CD8-positive, alpha-beta memory T cell (primary cell): ENCODE results near the gene KIAA0040. TPM values are rescaled to one million over a fixed set of nuclear protein-coding genes. Genes with fewer than 3 reads are reported as not detected.

ENCODE experiments used
- CTCF ChIA-PET: fragments of 350-600 bp; sonication (Branson Sonifier 250); formaldehyde crosslinking; loops from one replicate; lab custom pipeline; 2021; ENCODE audit warnings: antibody characterized with exemption; lab: Charles Lee
- POLR2A ChIA-PET: fragments of 350-600 bp; sonication (Branson Sonifier 250); formaldehyde crosslinking; loops from one replicate; lab custom pipeline; 2021; ENCODE audit warnings: antibody characterized with exemption; lab: Charles Lee
- DNase-seq, 5 donors: peaks; one replicate each; pipeline versions ENCODE4 v3.0.0 to v3.0.0-alpha.2; 2020 to 2022; ENCODE audit warnings: mixed read lengths in 1 of 5
- H3K27ac ChIP-seq: one replicate; pipeline ENCODE4 v1.7.0; 2013; ENCODE audit warnings: low read depth, mild to moderate bottlenecking, low read length, moderate library complexity
- H3K27me3 ChIP-seq: 2 replicates; pipeline ENCODE4 v1.7.0; 2013; ENCODE audit warnings: low read length, mild to moderate bottlenecking; ENCODE audit not compliant: insufficient read depth, poor library complexity, severe bottlenecking
- H3K36me3 ChIP-seq: 2 replicates; pipeline ENCODE4 v1.7.0; 2013; ENCODE audit warnings: mild to moderate bottlenecking, low read length, moderate library complexity; ENCODE audit not compliant: insufficient read depth
- H3K4me1 ChIP-seq: 2 replicates; pipeline ENCODE4 v1.7.0; 2013; ENCODE audit warnings: mild to moderate bottlenecking, low read length, moderate library complexity; ENCODE audit not compliant: insufficient read depth
- H3K4me3 ChIP-seq: 2 replicates; pipeline ENCODE4 v1.7.0; 2013; ENCODE audit warnings: mild to moderate bottlenecking, low read length
- H3K9me3 ChIP-seq: 2 replicates; pipeline ENCODE4 v1.7.0; 2013; ENCODE audit warnings: mild to moderate bottlenecking, low read length
- H3K27ac Mint-ChIP-seq, 8 donors: one replicate each; pipeline ENCODE4 v1.8.0; 2020 to 2021; ENCODE audit warnings: mixed read lengths in 8 of 8, mild to moderate bottlenecking in 6 of 8, inconsistent platforms in 3 of 8, moderate library complexity in 3 of 8
- H3K27me3 Mint-ChIP-seq, 2 donors: one replicate each; pipeline ENCODE4 v1.8.0; 2020 to 2021; ENCODE audit warnings: mixed read lengths in 2 of 2, mild to moderate bottlenecking in 1 of 2, moderate library complexity in 1 of 2
- H3K36me3 Mint-ChIP-seq, 3 donors: one replicate each; pipeline ENCODE4 v1.8.0; 2020 to 2021; ENCODE audit warnings: mixed read lengths in 3 of 3, inconsistent platforms in 1 of 3, mild to moderate bottlenecking in 1 of 3
- H3K4me1 Mint-ChIP-seq, 3 donors: one replicate each; pipeline ENCODE4 v1.8.0; 2020 to 2021; ENCODE audit warnings: mixed read lengths in 3 of 3, inconsistent platforms in 1 of 3, mild to moderate bottlenecking in 1 of 3
- H3K4me3 Mint-ChIP-seq, 7 donors: one replicate each; pipeline ENCODE4 v1.8.0; 2020 to 2021; ENCODE audit warnings: mixed read lengths in 7 of 7, mild to moderate bottlenecking in 6 of 7, moderate library complexity in 4 of 7, inconsistent platforms in 2 of 7
- H3K9me3 Mint-ChIP-seq, 5 donors: one replicate each; pipeline ENCODE4 v1.8.0; 2020 to 2022; ENCODE audit warnings: mixed read lengths in 5 of 5, mild to moderate bottlenecking in 3 of 5, moderate library complexity in 2 of 5, inconsistent platforms in 1 of 5
- polyA plus RNA-seq: library from polyadenylated mRNA; unstranded; fragments of 300-500 nt; fragmentation: Illumina TruSeq; gene quantifications from one replicate; pipeline ENCODE4 v1.2.3, GENCODE V29; 2021
- total RNA-seq, 2 experiments: library from RNA; stranded (reverse); gene quantifications; one replicate each; pipeline ENCODE4 v1.2.3, GENCODE V29; 2021

The KIAA0040 gene
- total and polyA plus RNA-seq, 3 experiments from 2014 or later: 30.4 to 39.3 (median 31.8) TPM

- no peak overlapping the region for H3K4me3 ChIP-seq
- Mint-ChIP-seq H3K9me3 (no peaks in the 10 kb centered on the region), H3K4me1 (peaks cover 2 to 9% (median 6%) of the 10 kb centered on the region in 3 donors), H3K4me3 (no peak overlapping the region), H3K36me3 (no peaks in the 10 kb centered on the region), H3K27me3 (peaks cover 30 to 32% of the 10 kb centered on the region in 2 donors), H3K27ac (no peak overlapping the region)
- POLR2A ChIA-PET: no interaction called here
- CTCF ChIA-PET: interaction anchor here (0.7 to 6.1 kb wide), 18 partner anchors 9 to 196 kb away, joined by 3 to 60 read pairs (median 4); no protein-coding TSS in a partner anchor
- H3K27me3 ChIP-seq: peaks cover 2% of the 10 kb centered on the region
- no peak overlapping the region for H3K27ac ChIP-seq
- no peaks in the 10 kb centered on the region for H3K9me3 ChIP-seq
- H3K36me3 ChIP-seq: no peaks in the 10 kb centered on the region
- no peaks in the 10 kb centered on the region for H3K4me1 ChIP-seq
- peak; percentile 31 to 73 (median 52) for DNase-seq
Observed at GRCh38 chr1:175146529-175147213, 45.9 kb downstream of the KIAA0040 start.

GRCh38 chr1:175145899-175146528 is 46.6 kb downstream of the KIAA0040 start:
- Mint-ChIP-seq H3K4me3 (peak overlapping the region in 1 of 7 donors; percentile 29), H3K36me3 (no peaks in the 10 kb centered on the region), H3K27me3 (peaks cover 24 to 26% of the 10 kb centered on the region in 2 donors), H3K9me3 (no peaks in the 10 kb centered on the region), H3K4me1 (peaks cover 2 to 9% (median 6%) of the 10 kb centered on the region in 3 donors), H3K27ac (no peak overlapping the region)
- DNase-seq: no peak
- Histone ChIP-seq H3K9me3 (no peaks in the 10 kb centered on the region), H3K27me3 (no peaks in the 10 kb centered on the region), H3K36me3 (no peaks in the 10 kb centered on the region), H3K4me3 (no peak overlapping the region), H3K4me1 (no peaks in the 10 kb centered on the region), H3K27ac (no peak overlapping the region)
- ChIA-PET CTCF (interaction anchor here (0.7 to 6.1 kb wide), 16 partner anchors 10 to 197 kb away, joined by 3 to 60 read pairs (median 4); no protein-coding TSS in a partner anchor), POLR2A (no interaction called here)

- no peak overlapping the region for H3K27ac ChIP-seq
- peaks cover 30 to 36% of the 10 kb centered on the region in 2 donors for H3K27me3 Mint-ChIP-seq
- H3K4me3 ChIP-seq: no peak overlapping the region
- no peak for DNase-seq
- H3K4me1 ChIP-seq: no peaks in the 10 kb centered on the region
- no peaks in the 10 kb centered on the region for H3K36me3 ChIP-seq
- H3K4me1 Mint-ChIP-seq: peaks cover 0 to 6% (median 6%) of the 10 kb centered on the region in 3 donors
- no peaks in the 10 kb centered on the region for H3K9me3 Mint-ChIP-seq
- no peaks in the 10 kb centered on the region for H3K27me3 ChIP-seq
- CTCF ChIA-PET: interaction anchor here (1.3 kb wide), 1 partner anchor 13 kb away, joined by 3 read pairs; no protein-coding TSS in a partner anchor
- POLR2A ChIA-PET: no interaction called here
- no peaks in the 10 kb centered on the region for H3K9me3 ChIP-seq
- no peaks in the 10 kb centered on the region for H3K36me3 Mint-ChIP-seq
- H3K4me3 Mint-ChIP-seq: no peak overlapping the region
- H3K27ac Mint-ChIP-seq: no peak overlapping the region
Observed at GRCh38 chr1:175138579-175138978, 54.0 kb downstream of the KIAA0040 start.

- Histone ChIP-seq H3K9me3 (no peaks in the 10 kb centered on the region), H3K27ac (no peak overlapping the region), H3K27me3 (no peaks in the 10 kb centered on the region), H3K4me3 (no peak overlapping the region), H3K4me1 (no peaks in the 10 kb centered on the region), H3K36me3 (no peaks in the 10 kb centered on the region)
- Mint-ChIP-seq H3K27ac (no peak overlapping the region), H3K4me3 (no peak overlapping the region), H3K9me3 (no peaks in the 10 kb centered on the region), H3K27me3 (peaks cover 26 to 40% of the 10 kb centered on the region in 2 donors), H3K4me1 (peaks cover 0 to 6% (median 6%) of the 10 kb centered on the region in 3 donors), H3K36me3 (no peaks in the 10 kb centered on the region)
- DNase-seq: no peak
- ChIA-PET CTCF (interaction anchor here (1.0 to 4.2 kb wide), 3 partner anchors 9 to 15 kb away, joined by 3 to 25 read pairs (median 3); no protein-coding TSS in a partner anchor), POLR2A (no interaction called here)
Observed at GRCh38 chr1:175137369-175137768, 55.2 kb downstream of the KIAA0040 start.

- no peak for DNase-seq
- ChIA-PET CTCF (interaction anchor here (0.6 to 4.2 kb wide), 5 partner anchors 10 to 401 kb away, joined by 3 to 25 read pairs (median 4); no protein-coding TSS in a partner anchor), POLR2A (no interaction called here)
- H3K4me1 Mint-ChIP-seq: no peaks in the 10 kb centered on the region
- H3K36me3 Mint-ChIP-seq: no peaks in the 10 kb centered on the region
- no peak overlapping the region for H3K27ac ChIP-seq
- H3K27me3 Mint-ChIP-seq: peaks cover 25 to 40% of the 10 kb centered on the region in 2 donors
- H3K36me3 ChIP-seq: no peaks in the 10 kb centered on the region
- H3K9me3 Mint-ChIP-seq: no peaks in the 10 kb centered on the region
- H3K4me3 Mint-ChIP-seq: no peak overlapping the region
- H3K4me1 ChIP-seq: no peaks in the 10 kb centered on the region
- no peaks in the 10 kb centered on the region for H3K27me3 ChIP-seq
- H3K9me3 ChIP-seq: no peaks in the 10 kb centered on the region
- no peak overlapping the region for H3K4me3 ChIP-seq
- no peak overlapping the region for H3K27ac Mint-ChIP-seq
Observed at GRCh38 chr1:175136246-175136645, 56.3 kb downstream of the KIAA0040 start.

DNA sequence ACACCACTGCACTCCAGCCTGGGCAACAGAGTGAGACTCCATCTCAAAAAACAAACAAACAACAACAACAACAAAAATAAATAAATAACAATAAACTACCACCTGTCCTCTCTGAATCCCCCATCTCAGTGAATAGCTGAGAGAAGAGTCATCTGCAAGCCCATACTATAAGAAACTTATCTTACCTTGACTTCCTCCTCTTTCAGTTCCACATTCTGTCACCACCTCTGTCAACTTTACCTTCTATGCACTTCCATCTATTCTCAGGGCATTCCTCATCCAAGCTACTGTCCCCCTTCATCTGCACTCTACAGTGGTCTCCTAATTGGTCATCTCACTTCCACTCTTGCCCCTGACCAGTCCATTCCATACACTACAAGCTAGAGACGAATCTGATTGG is 58.1 kb downstream of the KIAA0040 start:
- Mint-ChIP-seq H3K4me1 (no peaks in the 10 kb centered on the region), H3K9me3 (no peaks in the 10 kb centered on the region), H3K27ac (no peak overlapping the region), H3K36me3 (no peaks in the 10 kb centered on the region), H3K27me3 (peaks cover 22 to 40% of the 10 kb centered on the region in 2 donors), H3K4me3 (no peak overlapping the region)
- no peaks in the 10 kb centered on the region for H3K27me3 ChIP-seq
- no peaks in the 10 kb centered on the region for H3K9me3 ChIP-seq
- ChIA-PET CTCF (interaction anchor here (1.3 to 4.2 kb wide), 3 partner anchors 9 to 17 kb away, joined by 3 to 25 read pairs (median 12); no protein-coding TSS in a partner anchor), POLR2A (no interaction called here)
- H3K4me1 ChIP-seq: no peaks in the 10 kb centered on the region
- H3K27ac ChIP-seq: no peak overlapping the region
- no peak for DNase-seq
- no peaks in the 10 kb centered on the region for H3K36me3 ChIP-seq
- no peak overlapping the region for H3K4me3 ChIP-seq

GRCh38 chr1:175133673-175134435 is 58.7 kb downstream of the KIAA0040 start:
- no peaks in the 10 kb centered on the region for H3K36me3 ChIP-seq
- Mint-ChIP-seq H3K36me3 (no peaks in the 10 kb centered on the region), H3K4me1 (no peaks in the 10 kb centered on the region), H3K9me3 (no peaks in the 10 kb centered on the region), H3K27ac (peak overlapping the region in 1 of 8 donors; percentile 77), H3K4me3 (no peak overlapping the region), H3K27me3 (peaks cover 22 to 40% of the 10 kb centered on the region in 2 donors)
- ChIA-PET POLR2A (no interaction called here), CTCF (interaction anchor here (1.3 to 4.2 kb wide), 4 partner anchors 9 to 18 kb away, joined by 3 to 25 read pairs (median 8); no protein-coding TSS in a partner anchor)
- H3K27me3 ChIP-seq: no peaks in the 10 kb centered on the region
- H3K9me3 ChIP-seq: no peaks in the 10 kb centered on the region
- H3K4me1 ChIP-seq: no peaks in the 10 kb centered on the region
- DNase-seq: no peak
- H3K27ac ChIP-seq: no peak overlapping the region
- H3K4me3 ChIP-seq: no peak overlapping the region
